HepG2 (cell line): ENCODE data around the gene KRTDAP. TPM values are rescaled to one million over a fixed set of nuclear protein-coding genes. Genes with fewer than 3 reads are reported as not detected.

Experiments
- ARNT2 ChIP-seq: sonication (generic); formaldehyde crosslinking; IDR thresholded peaks from 2 replicates; pipeline ENCODE4 v1.8.0; 2022; ENCODE audit warnings: mild to moderate bottlenecking, low read depth, missing genetic modification reagents, moderate library complexity
- CAMTA2 ChIP-seq: sonication (generic); formaldehyde crosslinking; IDR thresholded peaks from 2 replicates; pipeline ENCODE4 v1.4.0; 2020; ENCODE audit warnings: mild to moderate bottlenecking, missing genetic modification reagents, borderline replicate concordance
- CEBPB ChIP-seq: IDR thresholded peaks from 2 replicates; pipeline ENCODE4 v1.6.1; 2011; ENCODE audit warnings: low read depth, low read length, improper control_type of control experiment, borderline replicate concordance
- CREB3 ChIP-seq: sonication (generic); formaldehyde crosslinking; IDR thresholded peaks from 2 replicates; pipeline ENCODE4 v1.5.0; 2020; ENCODE audit warnings: missing genetic modification reagents
- DPF2 ChIP-seq: sonication (generic); formaldehyde crosslinking; IDR thresholded peaks from 2 replicates; pipeline ENCODE4 v1.4.0; 2020; ENCODE audit warnings: mild to moderate bottlenecking, low read depth, missing genetic modification reagents, borderline replicate concordance
- ELF3 ChIP-seq: IDR thresholded peaks from 2 replicates; pipeline ENCODE4 v1.6.1; 2016; ENCODE audit warnings: missing genetic modification reagents, missing compliant biosample characterization
- EZH2 ChIP-seq: conservative IDR thresholded peaks from 2 replicates; pipeline ENCODE4 v1.6.1; 2012; ENCODE audit warnings: mild to moderate bottlenecking, low read depth, low read length, moderate library complexity
- GLI4 ChIP-seq: sonication (generic); formaldehyde crosslinking; IDR thresholded peaks from 2 replicates; pipeline ENCODE4 v1.5.1; 2020; ENCODE audit warnings: missing genetic modification reagents, mild to moderate bottlenecking, moderate library complexity, borderline replicate concordance
- GZF1 ChIP-seq: sonication (generic); formaldehyde crosslinking; IDR thresholded peaks from 2 replicates; pipeline ENCODE4 v1.5.1; 2020; ENCODE audit warnings: mild to moderate bottlenecking, missing genetic modification reagents
- HDAC1 ChIP-seq: sonication (generic); formaldehyde crosslinking; IDR thresholded peaks from 2 replicates; pipeline ENCODE4 v1.5.1; 2020; ENCODE audit warnings: mild to moderate bottlenecking, missing genetic modification reagents
- HES4 ChIP-seq: sonication (generic); formaldehyde crosslinking; IDR thresholded peaks from 2 replicates; pipeline ENCODE4 v1.9.0; 2021; ENCODE audit warnings: mild to moderate bottlenecking, missing genetic modification reagents, borderline replicate concordance
- IKZF5 ChIP-seq: IDR thresholded peaks from 2 replicates; pipeline ENCODE4 v1.6.1; 2018; ENCODE audit warnings: missing genetic modification reagents, mild to moderate bottlenecking, missing compliant biosample characterization
- MED13 ChIP-seq: sonication (generic); formaldehyde crosslinking; IDR thresholded peaks from 2 replicates; pipeline ENCODE4 v1.5.0; 2020; ENCODE audit warnings: missing genetic modification reagents
- MEIS2 ChIP-seq: sonication (generic); formaldehyde crosslinking; IDR thresholded peaks from 2 replicates; pipeline ENCODE4 v1.9.0; 2021; ENCODE audit warnings: mild to moderate bottlenecking, missing genetic modification reagents
- NAIF1 ChIP-seq: sonication (generic); formaldehyde crosslinking; IDR thresholded peaks from 2 replicates; pipeline ENCODE4 v1.5.0; 2020; ENCODE audit warnings: mild to moderate bottlenecking, missing genetic modification reagents, borderline replicate concordance
- NFKBIZ ChIP-seq: IDR thresholded peaks from 2 replicates; pipeline ENCODE4 v1.6.1; 2018; ENCODE audit warnings: missing genetic modification reagents, missing compliant biosample characterization
- NR2F2 ChIP-seq: IDR thresholded peaks from 2 replicates; pipeline ENCODE4 v1.6.1; 2012; ENCODE audit warnings: low read depth, inconsistent platforms, borderline replicate concordance
- NRL ChIP-seq: sonication (generic); formaldehyde crosslinking; IDR thresholded peaks from 2 replicates; pipeline ENCODE4 v1.5.0; 2020; ENCODE audit warnings: missing genetic modification reagents, mild to moderate bottlenecking, moderate library complexity, borderline replicate concordance
- THAP11 ChIP-seq: IDR thresholded peaks from 2 replicates; pipeline ENCODE4 v1.6.1; 2016; ENCODE audit warnings: missing biosample characterization, missing genetic modification reagents
- THYN1 ChIP-seq: sonication (generic); formaldehyde crosslinking; IDR thresholded peaks from 2 replicates; pipeline ENCODE4 v1.8.1; 2023; ENCODE audit warnings: low read depth, mild to moderate bottlenecking, moderate library complexity, missing genetic modification reagents, borderline replicate concordance
- ZBTB7A ChIP-seq: sonication (generic); formaldehyde crosslinking; IDR thresholded peaks from 2 replicates; pipeline ENCODE4 v1.8.0; 2022; ENCODE audit warnings: mild to moderate bottlenecking, missing genetic modification reagents
- ZFAT ChIP-seq: sonication (generic); formaldehyde crosslinking; conservative IDR thresholded peaks from 2 replicates; pipeline ENCODE4 v1.8.1; 2023; ENCODE audit warnings: missing genetic modification reagents, inconsistent platforms
- ZFP91 ChIP-seq: sonication (generic); formaldehyde crosslinking; IDR thresholded peaks from 2 replicates; pipeline ENCODE4 v1.9.0; 2022; ENCODE audit warnings: missing genetic modification reagents, mild to moderate bottlenecking, borderline replicate concordance
- ZNF138 ChIP-seq: sonication (generic); formaldehyde crosslinking; IDR thresholded peaks from 2 replicates; pipeline ENCODE4 v1.5.0; 2020; ENCODE audit warnings: mild to moderate bottlenecking, low read depth, missing genetic modification reagents
- ZNF75D ChIP-seq: sonication (generic); formaldehyde crosslinking; IDR thresholded peaks from 2 replicates; pipeline ENCODE4 v1.8.1; 2023; ENCODE audit warnings: missing genetic modification reagents, mild to moderate bottlenecking, borderline replicate concordance
- ZSCAN22 ChIP-seq: sonication (generic); formaldehyde crosslinking; IDR thresholded peaks from 2 replicates; pipeline ENCODE4 v1.4.0; 2020; ENCODE audit warnings: mild to moderate bottlenecking, missing genetic modification reagents
- polyA plus RNA-seq, 8 experiments: library from polyadenylated mRNA; depleted of rRNA in 3 of 8; stranded (reverse) in 7 of 8; unstranded in 1 of 8; fragments of >200 nt; fragmentation: Illumina TruSeq in 4 of 8; extraction: Trizol in 4 of 8; gene quantifications; 2 replicates each; pipeline versions ENCODE4 v1.2.1 to v1.2.3, GENCODE V29; 2011 to 2016; ENCODE audit warnings: low read depth in 4 of 8, missing spikeins in 1 of 8, mixed read lengths in 1 of 8; ENCODE audit not compliant: insufficient read depth in 1 of 8
- total RNA-seq, 5 experiments: library from RNA; depleted of rRNA; stranded (reverse); fragments of >200 nt; fragmentation: Illumina TruSeq; extraction: Trizol; gene quantifications; 2 replicates each; pipeline ENCODE4 v1.2.3, GENCODE V29; 2016; ENCODE audit warnings: low read depth in 1 of 5

The KRTDAP gene
- total and polyA plus RNA-seq, 2 of the 13 experiments (the other 11 are each of a cell fraction or from before 2014, with no cell fraction given): 0.86 to 1.5 TPM

- no peak for TF ChIP-seq GLI4 (CRISPR knock-in tag)
- no peak for TF ChIP-seq ZNF75D (CRISPR knock-in tag)
- TF ChIP-seq IKZF5: peak; percentile 76; the same call in 1 of the 2 replicates
- no peak for TF ChIP-seq HES4 (CRISPR knock-in tag)
- TF ChIP-seq ZBTB7A (CRISPR knock-in tag): no peak; the same call in 1 of the 2 replicates
- no peak for TF ChIP-seq GZF1
- TF ChIP-seq ZFAT (CRISPR knock-in tag): no peak
- no peak for TF ChIP-seq MED13
- no peak for TF ChIP-seq ZNF138 (CRISPR knock-in tag)
- 0 out of 2 replicates have a peak, but pooled peaks have one; percentile 59 for TF ChIP-seq NR2F2
- TF ChIP-seq NRL (CRISPR knock-in tag): no peak
- TF ChIP-seq ARNT2 (CRISPR knock-in tag): no peak
- peak; percentile 65; the same call in 1 of the 2 replicates for TF ChIP-seq HDAC1 (CRISPR knock-in tag)
- peak; percentile 42; the same call in 1 of the 2 replicates for TF ChIP-seq ZFP91 (CRISPR knock-in tag)
- peak; percentile 54; the same call in 1 of the 2 replicates for TF ChIP-seq DPF2 (CRISPR knock-in tag)
- no peak for TF ChIP-seq THYN1 (CRISPR knock-in tag)
- no peak for TF ChIP-seq ZSCAN22 (CRISPR knock-in tag)
- TF ChIP-seq CEBPB: peak; percentile 72; the same call in 1 of the 2 replicates
- no peak for TF ChIP-seq CAMTA2 (CRISPR knock-in tag)
- TF ChIP-seq MEIS2 (CRISPR knock-in tag): peak; percentile 99
- TF ChIP-seq THAP11 (CRISPR knock-in tag): no peak
- no peak for TF ChIP-seq NAIF1 (CRISPR knock-in tag)
- TF ChIP-seq ELF3 (CRISPR knock-in tag): peak; percentile 97
- TF ChIP-seq EZH2: no peak
- TF ChIP-seq NFKBIZ: no peak
- TF ChIP-seq CREB3: no peak
Measured at GRCh38 chr19:35458731-35459391, 31.4 kb downstream of the KRTDAP start (continued).
